HepG2 (cell line): ENCODE data around the gene THOP1. TPM values are rescaled to one million over a fixed set of nuclear protein-coding genes. Genes with fewer than 3 reads are reported as not detected.

Experiments used
- ATAC-seq: fragments of 200-7000 bp; cut with Tn5 transposase; 3 replicates; pipeline ENCODE4 v1.9.1; 2020; ENCODE audit warnings: mild to moderate bottlenecking, moderate library complexity
- BruUV-seq: library from RNA; stranded (reverse); fragments of 400-500 nt; replicated peaks from 2 replicates; lab custom pipeline; 2021; lab: Mats Ljungman, UMichigan
- CTCF ChIA-PET: fragments of 300-600 bp; formaldehyde crosslinking; extraction: SDS; loops from one replicate; lab custom pipeline; 2021; ENCODE audit warnings: low total read pairs, inconsistent platforms, low intra/inter-chr PET ratio; lab: Yijun Ruan, JAX
- POLR2A ChIA-PET: fragments of 350-600 bp; sonication (Branson Sonifier 250); formaldehyde crosslinking; loops from one replicate; lab custom pipeline; 2020; ENCODE audit warnings: antibody characterized with exemption, inconsistent platforms; lab: Yijun Ruan, JAX
- DNase-seq: peaks from one replicate; pipeline ENCODE4 v3.0.0-alpha.2; 2015; ENCODE audit warnings: low spot score
- FAIRE-seq: peaks from 3 replicates; lab custom pipeline; 2011; peaks lifted over from hg19 to GRCh38; lab: Jason Lieb, UNC
- H2AFZ ChIP-seq: one replicate; pipeline ENCODE4 v1.6.1; 2011; ENCODE audit warnings: low read length, inconsistent platforms
- H3K27ac ChIP-seq: fragments of 300-600 bp; 3 replicates; pipeline ENCODE4 v1.8.0; 2011; ENCODE audit warnings: mixed run types, mild to moderate bottlenecking, mixed read lengths, low read length, inconsistent platforms; ENCODE audit not compliant: insufficient read depth; ENCODE audit errors: extremely low read length
- H3K27me3 ChIP-seq, 2 experiments: fragments of 200-600 bp in 1 of 2; 2 replicates in 1 of 2; 3 replicates in 1 of 2; pipeline versions ENCODE4 v1.6.0 to v1.8.0; 2011; ENCODE audit warnings: low read length in 2 of 2, mild to moderate bottlenecking in 2 of 2, moderate library complexity in 2 of 2, inconsistent platforms in 1 of 2; ENCODE audit not compliant: insufficient read depth in 2 of 2, control insufficient read depth in 1 of 2
- H3K36me3 ChIP-seq, 2 experiments: fragments of 200-600 bp in 1 of 2; replicated peaks in 1 of 2; 2 replicates in 1 of 2; 3 replicates in 1 of 2; pipeline versions ENCODE4 v1.5.1 to v1.8.0; 2011; ENCODE audit warnings: low read length in 2 of 2, inconsistent platforms in 1 of 2; ENCODE audit not compliant: insufficient read depth in 2 of 2, control insufficient read depth in 1 of 2
- H3K4me1 ChIP-seq: 2 replicates; pipeline ENCODE4 v1.5.1; 2012; ENCODE audit warnings: low read length, inconsistent platforms; ENCODE audit not compliant: insufficient read depth
- H3K4me2 ChIP-seq: 2 replicates; pipeline ENCODE4 v1.6.0; 2011; ENCODE audit warnings: low read depth, low read length, inconsistent platforms
- H3K4me3 ChIP-seq, 3 experiments: fragments of 200-600 bp in 1 of 3; sonication (generic), shearing (Covaris generic) in 1 of 3; replicated peaks in 1 of 3; 2 replicates each; pipeline ENCODE4 v1.5.1; 2011 to 2016; ENCODE audit warnings: low read length in 3 of 3, inconsistent platforms in 2 of 3, low read depth in 2 of 3, mild to moderate bottlenecking in 2 of 3, control low read depth in 1 of 3, mixed read lengths in 1 of 3; ENCODE audit not compliant: insufficient read depth in 1 of 3
- H3K79me2 ChIP-seq: one replicate; pipeline ENCODE4 v1.6.1; 2011; ENCODE audit warnings: low read length, inconsistent platforms; ENCODE audit not compliant: insufficient read depth
- H3K9ac ChIP-seq: 2 replicates; pipeline ENCODE4 v1.6.0; 2011; ENCODE audit warnings: mild to moderate bottlenecking, low read depth, low read length, inconsistent platforms; ENCODE audit not compliant: insufficient read depth
- H3K9me3 ChIP-seq: 2 replicates; pipeline ENCODE4 v1.5.1; 2012; ENCODE audit warnings: mild to moderate bottlenecking, low read length
- H4K20me1 ChIP-seq: 2 replicates; pipeline ENCODE4 v1.6.0; 2011; ENCODE audit warnings: inconsistent platforms, mild to moderate bottlenecking, low read length, moderate library complexity; ENCODE audit not compliant: insufficient read depth
- BHLHE40 ChIP-seq: IDR thresholded peaks from 2 replicates; pipeline ENCODE4 v1.6.1; 2011; ENCODE audit warnings: low read length, improper control_type of control experiment
- CHD4 ChIP-seq: fragments of 200-600 bp; sonication (generic); IDR thresholded peaks from 2 replicates; pipeline ENCODE4 v1.7.0; 2017; ENCODE audit warnings: mild to moderate bottlenecking, low read length, borderline replicate concordance
- HOXA9 ChIP-seq: sonication (generic); formaldehyde crosslinking; IDR thresholded peaks from 2 replicates; pipeline ENCODE4 v1.8.1; 2022; ENCODE audit warnings: missing genetic modification reagents, mild to moderate bottlenecking, moderate library complexity, borderline replicate concordance
- KAT8 ChIP-seq: IDR thresholded peaks from 2 replicates; pipeline ENCODE4 v1.6.1; 2016; ENCODE audit warnings: missing genetic modification reagents, missing compliant biosample characterization
- KDM3A ChIP-seq: IDR thresholded peaks from 2 replicates; pipeline ENCODE4 v1.6.1; 2018; ENCODE audit warnings: low read depth, missing compliant biosample characterization
- KLF11 ChIP-seq: IDR thresholded peaks from 2 replicates; pipeline ENCODE4 v1.6.1; 2016; ENCODE audit warnings: missing compliant biosample characterization
- ZFP90 ChIP-seq: sonication (generic); formaldehyde crosslinking; IDR thresholded peaks from 2 replicates; pipeline ENCODE4 v1.8.0; 2022; ENCODE audit warnings: missing genetic modification reagents, mild to moderate bottlenecking, inconsistent platforms, borderline replicate concordance
- ZNF34 ChIP-seq: sonication (generic); formaldehyde crosslinking; IDR thresholded peaks from 2 replicates; pipeline ENCODE4 v1.4.0; 2020; ENCODE audit warnings: mild to moderate bottlenecking, missing genetic modification reagents, borderline replicate concordance
- ZSCAN5A ChIP-seq: sonication (generic); formaldehyde crosslinking; IDR thresholded peaks from 2 replicates; pipeline ENCODE4 v1.8.0; 2022; ENCODE audit warnings: mild to moderate bottlenecking, missing genetic modification reagents, borderline replicate concordance
- WGBS: methylation state at CpG from one replicate; pipeline ENCODE4 v1.1.6; 2017; ENCODE audit warnings: low lambda C conversion rate; 5-methylcytosine and 5-hydroxymethylcytosine counted together
- in situ Hi-C: cut with HindIII; loops from 2 replicates; pipeline ENCODE4 v1.10.0; 2017; ENCODE audit warnings: low pct_unique_long_range_greater_than_20kb; ENCODE audit not compliant: extremely low pct_ligation_motif_present
- intact Hi-C: fragments of 100-400 bp; cut with micrococcal nuclease; formaldehyde crosslinking; loops from one replicate; pipeline ENCODE4 v1.10.0; 2022; ENCODE audit not compliant: unreplicated experiment
- polyA plus RNA-seq, 8 experiments: library from polyadenylated mRNA; depleted of rRNA in 3 of 8; stranded (reverse) in 7 of 8; unstranded in 1 of 8; fragments of >200 nt; fragmentation: Illumina TruSeq in 4 of 8; extraction: Trizol in 4 of 8; gene quantifications; 2 replicates each; pipeline versions ENCODE4 v1.2.1 to v1.2.3, GENCODE V29; 2011 to 2016; ENCODE audit warnings: low read depth in 4 of 8, missing spikeins in 1 of 8, mixed read lengths in 1 of 8; ENCODE audit not compliant: insufficient read depth in 1 of 8
- total RNA-seq, 5 experiments: library from RNA; depleted of rRNA; stranded (reverse); fragments of >200 nt; fragmentation: Illumina TruSeq; extraction: Trizol; gene quantifications; 2 replicates each; pipeline ENCODE4 v1.2.3, GENCODE V29; 2016; ENCODE audit warnings: low read depth in 1 of 5
- TF ChIP-seq, protein P1 (sequence below): sonication (generic); formaldehyde crosslinking; IDR thresholded peaks from 2 replicates; pipeline ENCODE4 v1.5.0; 2020; ENCODE audit warnings: missing genetic modification reagents, mild to moderate bottlenecking, borderline replicate concordance
- TF ChIP-seq, protein P2 (sequence below): sonication (generic); formaldehyde crosslinking; IDR thresholded peaks from 2 replicates; pipeline ENCODE4 v1.4.0; 2020; ENCODE audit warnings: missing genetic modification reagents
- TF ChIP-seq, protein P3 (sequence below): sonication (generic); formaldehyde crosslinking; IDR thresholded peaks from 2 replicates; pipeline ENCODE4 v1.4.0; 2020; ENCODE audit warnings: missing genetic modification reagents, borderline replicate concordance
- TF ChIP-seq, protein P4 (sequence below): IDR thresholded peaks from 2 replicates; pipeline ENCODE4 v1.6.1; 2016; ENCODE audit warnings: low read depth

THOP1 gene
- total and polyA plus RNA-seq, 2 of the 13 experiments (the other 11 are each of a cell fraction or from before 2014, with no cell fraction given): 74.4 to 116 TPM

GRCh38 chr19:2815923-2816322 is 30.6 kb downstream of the THOP1 start (continued):
- TF ChIP-seq ZFP90 (CRISPR knock-in tag) (no peak), HOXA9 (CRISPR knock-in tag) (no peak), CHD4 (no peak), ZNF34 (CRISPR knock-in tag) (no peak)

DNA sequence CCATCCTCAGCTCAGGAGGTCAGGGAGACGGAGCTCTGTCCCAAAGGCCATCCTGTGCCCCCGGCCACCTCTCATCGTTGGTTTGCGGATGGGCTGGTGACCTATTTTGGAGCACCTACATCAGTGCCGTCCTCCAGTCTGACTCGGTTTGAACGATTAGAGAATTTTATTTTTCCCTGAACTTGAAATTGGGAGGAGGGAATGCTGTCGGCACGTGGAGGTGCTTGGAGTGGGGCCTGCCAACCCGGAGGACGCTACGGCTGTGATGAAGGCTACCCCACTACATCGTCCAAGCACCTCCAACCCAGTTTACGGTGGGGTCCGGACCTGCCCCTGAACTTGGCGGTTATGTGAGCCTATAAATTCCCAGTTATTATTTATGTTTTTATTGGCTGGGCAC is 31.3 kb downstream of the THOP1 start:
- no peak overlapping the region for H3K9ac ChIP-seq
- BruUV-seq: no TSS peak
- H3K9me3 ChIP-seq: no peaks in the 10 kb centered on the region
- FAIRE-seq (no peak), ATAC-seq (no peak), DNase-seq (no peak)
- WGBS: 94% methylated on average over 15 of the region's 16 CpGs
- H3K27ac ChIP-seq: no peak overlapping the region
- no peak overlapping the region for H2AFZ ChIP-seq
- H3K4me1 ChIP-seq: peaks cover 4% of the 10 kb centered on the region
- no peaks in the 10 kb centered on the region for H4K20me1 ChIP-seq
- ChIA-PET CTCF (no interaction called here), POLR2A (no interaction called here)
- peaks cover 4 to 13% of the 10 kb centered on the region in 2 experiments; a peak in 1 of 5 replicates for H3K36me3 ChIP-seq
- H3K4me2 ChIP-seq: no peak overlapping the region
- no peak overlapping the region for H3K4me3 ChIP-seq
- H3K27me3 ChIP-seq: no peaks in the 10 kb centered on the region
- intact Hi-C loops: no loop called here
- H3K79me2 ChIP-seq: no peaks in the 10 kb centered on the region
- in situ Hi-C loops: loop anchor here (10.0 kb wide), 1 partner anchor 58 kb away; no protein-coding TSS in a partner anchor
- TF ChIP-seq KLF11: no peak
- TF ChIP-seq KDM3A (CRISPR knock-in tag): no peak
- no peak for TF ChIP-seq ZSCAN5A
- no peak for TF ChIP-seq BHLHE40
- TF ChIP-seq, protein P1, sequence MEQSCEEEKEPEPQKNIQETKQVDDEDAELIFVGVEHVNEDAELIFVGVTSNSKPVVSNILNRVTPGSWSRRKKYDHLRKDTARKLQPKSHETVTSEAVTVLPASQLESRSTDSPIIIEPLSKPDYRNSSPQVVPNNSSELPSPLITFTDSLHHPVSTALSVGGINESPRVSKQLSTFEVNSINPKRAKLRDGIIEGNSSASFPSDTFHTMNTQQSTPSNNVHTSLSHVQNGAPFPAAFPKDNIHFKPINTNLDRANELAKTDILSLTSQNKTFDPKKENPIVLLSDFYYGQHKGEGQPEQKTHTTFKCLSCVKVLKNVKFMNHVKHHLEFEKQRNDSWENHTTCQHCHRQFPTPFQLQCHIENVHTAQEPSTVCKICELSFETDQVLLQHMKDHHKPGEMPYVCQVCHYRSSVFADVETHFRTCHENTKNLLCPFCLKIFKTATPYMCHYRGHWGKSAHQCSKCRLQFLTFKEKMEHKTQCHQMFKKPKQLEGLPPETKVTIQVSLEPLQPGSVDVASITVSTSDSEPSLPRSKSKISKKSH (CRISPR knock-in tag): no peak
- TF ChIP-seq, protein P2, sequence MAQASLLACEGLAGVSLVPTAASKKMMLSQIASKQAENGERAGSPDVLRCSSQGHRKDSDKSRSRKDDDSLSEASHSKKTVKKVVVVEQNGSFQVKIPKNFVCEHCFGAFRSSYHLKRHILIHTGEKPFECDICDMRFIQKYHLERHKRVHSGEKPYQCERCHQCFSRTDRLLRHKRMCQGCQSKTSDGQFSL (CRISPR knock-in tag): no peak
- TF ChIP-seq, protein P3, sequence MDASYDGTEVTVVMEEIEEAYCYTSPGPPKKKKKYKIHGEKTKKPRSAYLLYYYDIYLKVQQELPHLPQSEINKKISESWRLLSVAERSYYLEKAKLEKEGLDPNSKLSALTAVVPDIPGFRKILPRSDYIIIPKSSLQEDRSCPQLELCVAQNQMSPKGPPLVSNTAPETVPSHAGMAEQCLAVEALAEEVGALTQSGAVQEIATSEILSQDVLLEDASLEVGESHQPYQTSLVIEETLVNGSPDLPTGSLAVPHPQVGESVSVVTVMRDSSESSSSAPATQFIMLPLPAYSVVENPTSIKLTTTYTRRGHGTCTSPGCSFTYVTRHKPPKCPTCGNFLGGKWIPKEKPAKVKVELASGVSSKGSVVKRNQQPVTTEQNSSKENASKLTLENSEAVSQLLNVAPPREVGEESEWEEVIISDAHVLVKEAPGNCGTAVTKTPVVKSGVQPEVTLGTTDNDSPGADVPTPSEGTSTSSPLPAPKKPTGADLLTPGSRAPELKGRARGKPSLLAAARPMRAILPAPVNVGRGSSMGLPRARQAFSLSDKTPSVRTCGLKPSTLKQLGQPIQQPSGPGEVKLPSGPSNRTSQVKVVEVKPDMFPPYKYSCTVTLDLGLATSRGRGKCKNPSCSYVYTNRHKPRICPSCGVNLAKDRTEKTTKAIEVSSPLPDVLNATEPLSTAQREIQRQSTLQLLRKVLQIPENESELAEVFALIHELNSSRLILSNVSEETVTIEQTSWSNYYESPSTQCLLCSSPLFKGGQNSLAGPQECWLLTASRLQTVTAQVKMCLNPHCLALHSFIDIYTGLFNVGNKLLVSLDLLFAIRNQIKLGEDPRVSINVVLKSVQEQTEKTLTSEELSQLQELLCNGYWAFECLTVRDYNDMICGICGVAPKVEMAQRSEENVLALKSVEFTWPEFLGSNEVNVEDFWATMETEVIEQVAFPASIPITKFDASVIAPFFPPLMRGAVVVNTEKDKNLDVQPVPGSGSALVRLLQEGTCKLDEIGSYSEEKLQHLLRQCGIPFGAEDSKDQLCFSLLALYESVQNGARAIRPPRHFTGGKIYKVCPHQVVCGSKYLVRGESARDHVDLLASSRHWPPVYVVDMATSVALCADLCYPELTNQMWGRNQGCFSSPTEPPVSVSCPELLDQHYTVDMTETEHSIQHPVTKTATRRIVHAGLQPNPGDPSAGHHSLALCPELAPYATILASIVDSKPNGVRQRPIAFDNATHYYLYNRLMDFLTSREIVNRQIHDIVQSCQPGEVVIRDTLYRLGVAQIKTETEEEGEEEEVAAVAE (CRISPR knock-in tag): no peak
- TF ChIP-seq KAT8 (CRISPR knock-in tag): no peak
- TF ChIP-seq, protein P4, sequence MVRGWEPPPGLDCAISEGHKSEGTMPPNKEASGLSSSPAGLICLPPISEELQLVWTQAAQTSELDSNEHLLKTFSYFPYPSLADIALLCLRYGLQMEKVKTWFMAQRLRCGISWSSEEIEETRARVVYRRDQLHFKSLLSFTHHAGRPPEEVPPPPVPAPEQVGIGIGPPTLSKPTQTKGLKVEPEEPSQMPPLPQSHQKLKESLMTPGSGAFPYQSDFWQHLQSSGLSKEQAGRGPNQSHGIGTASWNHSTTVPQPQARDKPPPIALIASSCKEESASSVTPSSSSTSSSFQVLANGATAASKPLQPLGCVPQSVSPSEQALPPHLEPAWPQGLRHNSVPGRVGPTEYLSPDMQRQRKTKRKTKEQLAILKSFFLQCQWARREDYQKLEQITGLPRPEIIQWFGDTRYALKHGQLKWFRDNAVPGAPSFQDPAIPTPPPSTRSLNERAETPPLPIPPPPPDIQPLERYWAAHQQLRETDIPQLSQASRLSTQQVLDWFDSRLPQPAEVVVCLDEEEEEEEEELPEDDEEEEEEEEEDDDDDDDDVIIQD (CRISPR knock-in tag): no peak
